H1 (cell line): ENCODE data around the gene RBSN. TPM values are rescaled to one million over a fixed set of nuclear protein-coding genes. Genes with fewer than 3 reads are reported as not detected.

Source experiments
- CTCF ChIA-PET: fragments of 300-600 bp; sonication (Branson Sonifier 250); formaldehyde crosslinking; loops from one replicate; lab custom pipeline; 2021; ENCODE audit not compliant: partially characterized antibody; lab: Charles Lee
- POLR2A ChIA-PET: fragments of 300-600 bp; sonication (Branson Sonifier 250); formaldehyde crosslinking; loops from one replicate; lab custom pipeline; 2021; ENCODE audit warnings: inconsistent platforms; ENCODE audit not compliant: partially characterized antibody; lab: Charles Lee
- DNase-seq, 2 experiments: peaks; one replicate each; pipeline versions ENCODE4 v3.0.0 to v3.0.0-alpha.2; 2010 to 2022; ENCODE audit warnings: low spot score in 2 of 2, low read depth in 1 of 2, mixed read lengths in 1 of 2
- FAIRE-seq: peaks from 2 replicates; lab custom pipeline; 2011; peaks lifted over from hg19 to GRCh38; lab: Jason Lieb, UNC
- H2AFZ ChIP-seq: 2 replicates; pipeline ENCODE4 v1.8.1; 2012; ENCODE audit warnings: low read length, inconsistent platforms
- H2AK5ac ChIP-seq: 2 replicates; pipeline ENCODE4 v1.6.1; 2013; ENCODE audit warnings: low read depth, low read length
- H2BK120ac ChIP-seq: replicated peaks from 2 replicates; pipeline ENCODE3; 2013; ENCODE audit warnings: low read depth, low read length, inconsistent platforms
- H2BK12ac ChIP-seq: 2 replicates; pipeline ENCODE4 v1.6.1; 2013; ENCODE audit warnings: low read depth, low read length
- H2BK15ac ChIP-seq: 2 replicates; pipeline ENCODE4 v1.6.1; 2013; ENCODE audit warnings: low read length
- H2BK20ac ChIP-seq: 2 replicates; pipeline ENCODE4 v1.6.1; 2013; ENCODE audit warnings: low read length
- H2BK5ac ChIP-seq: 2 replicates; pipeline ENCODE4 v1.6.1; 2013; ENCODE audit warnings: low read depth, low read length
- H3K14ac ChIP-seq: 2 replicates; pipeline ENCODE4 v1.6.1; 2013; ENCODE audit warnings: inconsistent platforms; ENCODE audit not compliant: insufficient read length
- H3K18ac ChIP-seq: 2 replicates; pipeline ENCODE4 v1.6.1; 2013; ENCODE audit warnings: low read length; ENCODE audit errors: extremely low read depth
- H3K23ac ChIP-seq: 2 replicates; pipeline ENCODE4 v1.6.1; 2013; ENCODE audit warnings: inconsistent platforms; ENCODE audit not compliant: insufficient read length
- H3K23me2 ChIP-seq: 2 replicates; pipeline ENCODE4 v1.6.1; 2013; ENCODE audit warnings: low read depth, low read length
- H3K27ac ChIP-seq: 2 replicates; pipeline ENCODE4 v1.6.1; 2011; ENCODE audit warnings: low read depth, low read length, inconsistent platforms
- H3K27me3 ChIP-seq, 4 experiments: replicated peaks in 1 of 4; 1 replicate in 1 of 4; 2 replicates in 3 of 4; pipeline versions ENCODE4 v1.6.1 to v1.8.1; 2011 to 2013; ENCODE audit warnings: low read length in 3 of 4, mild to moderate bottlenecking in 3 of 4, inconsistent platforms in 2 of 4, mixed read lengths in 2 of 4, moderate library complexity in 1 of 4; ENCODE audit not compliant: control insufficient read depth in 3 of 4, insufficient read depth in 3 of 4; ENCODE audit errors: extremely low read depth in 1 of 4
- H3K36me3 ChIP-seq, 4 experiments: 2 replicates each; pipeline versions ENCODE4 v1.6.1 to v1.8.1; 2011 to 2013; ENCODE audit warnings: mild to moderate bottlenecking in 4 of 4, low read length in 3 of 4, moderate library complexity in 2 of 4, control low read depth in 1 of 4, inconsistent platforms in 1 of 4; ENCODE audit not compliant: insufficient read depth in 4 of 4, control insufficient read depth in 2 of 4
- H3K4ac ChIP-seq: replicated peaks from 2 replicates; pipeline ENCODE3; 2013; ENCODE audit warnings: low read length, low read depth, mixed read lengths, inconsistent platforms; ENCODE audit not compliant: insufficient read length
- H3K4me1 ChIP-seq, 4 experiments: replicated peaks in 1 of 4; 1 replicate in 1 of 4; 2 replicates in 3 of 4; pipeline versions ENCODE4 v1.6.1 to v1.8.1; 2011 to 2013; ENCODE audit warnings: low read length in 3 of 4, inconsistent platforms in 2 of 4, mixed read lengths in 1 of 4; ENCODE audit not compliant: insufficient read depth in 4 of 4, control insufficient read depth in 3 of 4
- H3K4me2 ChIP-seq, 2 experiments: 2 replicates each; pipeline versions ENCODE4 v1.6.1 to v1.8.1; 2011 to 2013; ENCODE audit warnings: low read depth in 2 of 2, low read length in 2 of 2, control low read depth in 1 of 2, inconsistent platforms in 1 of 2, mild to moderate bottlenecking in 1 of 2; ENCODE audit not compliant: insufficient read depth in 1 of 2
- H3K4me3 ChIP-seq, 4 experiments: fragments of 200-600, 300-600 bp in 1 of 4; sonication (generic), shearing (Covaris generic), sonication (Bioruptor Twin) in 1 of 4; 2 replicates each; pipeline versions ENCODE4 v1.5.1 to v1.8.1; 2011 to 2016; ENCODE audit warnings: low read length in 4 of 4, low read depth in 3 of 4, control low read depth in 2 of 4, inconsistent platforms in 2 of 4, mild to moderate bottlenecking in 2 of 4, mixed read lengths in 1 of 4, moderate library complexity in 1 of 4; ENCODE audit not compliant: insufficient read depth in 2 of 4; ENCODE audit errors: extremely low read depth in 1 of 4
- H3K56ac ChIP-seq: replicated peaks from 2 replicates; pipeline ENCODE3; 2013; ENCODE audit warnings: low read depth, mild to moderate bottlenecking, mixed read lengths, low read length, inconsistent platforms; ENCODE audit not compliant: insufficient read length
- H3K79me1 ChIP-seq: 2 replicates; pipeline ENCODE4 v1.6.1; 2013; ENCODE audit warnings: low read depth, low read length, control low read depth
- H3K79me2 ChIP-seq, 2 experiments: 2 replicates each; pipeline versions ENCODE4 v1.6.1 to v1.8.1; 2012 to 2013; ENCODE audit warnings: low read length in 2 of 2, mild to moderate bottlenecking in 2 of 2, inconsistent platforms in 1 of 2; ENCODE audit not compliant: insufficient read depth in 2 of 2, control insufficient read depth in 1 of 2
- H3K9ac ChIP-seq, 4 experiments: replicated peaks in 1 of 4; 1 replicate in 1 of 4; 2 replicates in 3 of 4; pipeline versions ENCODE4 v1.6.1 to v1.8.1; 2011 to 2013; ENCODE audit warnings: low read depth in 3 of 4, low read length in 3 of 4, control low read depth in 2 of 4, mild to moderate bottlenecking in 2 of 4, moderate library complexity in 2 of 4, inconsistent platforms in 1 of 4; ENCODE audit errors: extremely low read depth in 1 of 4
- H3K9me3 ChIP-seq, 2 experiments: 2 replicates each; pipeline versions ENCODE4 v1.6.1 to v1.8.1; 2012 to 2013; ENCODE audit warnings: mild to moderate bottlenecking in 2 of 2, moderate library complexity in 2 of 2, control low read depth in 1 of 2, inconsistent platforms in 1 of 2, low read depth in 1 of 2, low read length in 1 of 2, mixed read lengths in 1 of 2; ENCODE audit not compliant: insufficient read depth in 2 of 2
- H4K20me1 ChIP-seq, 2 experiments: replicated peaks in 1 of 2; 2 replicates each; pipeline versions ENCODE3 to v1.8.1; 2011 to 2013; ENCODE audit warnings: inconsistent platforms in 2 of 2, low read length in 2 of 2, mild to moderate bottlenecking in 1 of 2; ENCODE audit not compliant: insufficient read depth in 2 of 2, control insufficient read depth in 1 of 2
- H4K5ac ChIP-seq: 2 replicates; pipeline ENCODE4 v1.6.1; 2013; ENCODE audit warnings: low read length, low read depth, mixed read lengths, inconsistent platforms; ENCODE audit not compliant: insufficient read length
- H4K8ac ChIP-seq: 2 replicates; pipeline ENCODE4 v1.8.0; 2013; ENCODE audit warnings: mild to moderate bottlenecking, moderate library complexity, low read length, inconsistent platforms; ENCODE audit not compliant: insufficient read depth; ENCODE audit errors: extremely low read depth
- H4K91ac ChIP-seq: replicated peaks from 2 replicates; pipeline ENCODE3; 2013; ENCODE audit warnings: low read length, mixed read lengths, inconsistent platforms; ENCODE audit not compliant: insufficient read length
- CBX5 ChIP-seq: fragments of 300-800, 300-1000 bp; sonication (generic); IDR thresholded peaks from 2 replicates; pipeline ENCODE4 v1.7.1; 2016; ENCODE audit warnings: antibody characterized with exemption, low read length, low read depth
- RFX5 ChIP-seq: IDR thresholded peaks from 2 replicates; pipeline ENCODE4 v1.6.1; 2011; ENCODE audit warnings: low read depth, low read length, improper control_type of control experiment, borderline replicate concordance
- USF2 ChIP-seq: IDR thresholded peaks from 2 replicates; pipeline ENCODE4 v1.6.1; 2011; ENCODE audit warnings: low read length, improper control_type of control experiment
- ZNF274 ChIP-seq: IDR thresholded peaks from 2 replicates; pipeline ENCODE4 v1.7.0; 2012; ENCODE audit warnings: low read length, borderline replicate concordance; ENCODE audit errors: extremely low read depth
- WGBS, 2 experiments: shearing (Covaris generic) in 1 of 2; methylation state at CpG; one replicate each; pipeline versions ENCODE4 v1.1.6 to v1.1.7; 2013 to 2015; ENCODE audit warnings: low lambda C conversion rate in 2 of 2, mixed read lengths in 2 of 2, inconsistent platforms in 1 of 2, low coverage in 1 of 2, missing lambda C conversion rate in 1 of 2; ENCODE audit not compliant: insufficient replicate concordance in 2 of 2, insufficient coverage in 1 of 2, insufficient read length in 1 of 2; ENCODE audit errors: extremely low coverage in 1 of 2, missing lambda C conversion rate in 1 of 2; 5-methylcytosine and 5-hydroxymethylcytosine counted together
- polyA plus RNA-seq, 7 experiments: library from polyadenylated mRNA; depleted of rRNA in 3 of 7; stranded (reverse) in 5 of 7; unstranded in 2 of 7; fragments of >200 nt in 5 of 7; fragments of 200-250 nt in 2 of 7; gene quantifications; 1 replicate in 5 of 7; 2 replicates in 1 of 7; 4 replicates in 1 of 7; pipeline versions ENCODE4 v1.2.1 to v1.2.3, GENCODE V29; 2011 to 2013; ENCODE audit warnings: missing spikeins in 2 of 7, mixed read lengths in 2 of 7
- total RNA-seq: library from RNA; stranded (reverse); fragmentation: NEBNext Ultra II Directional; extraction: Animal tissue kit (Norgen Biotek cat#: 25700); gene quantifications from 2 replicates; pipeline ENCODE4 v1.2.1, GENCODE V29; 2021

RBSN gene
- total and polyA plus RNA-seq, 2 of the 8 experiments (the other 6 are each of a cell fraction or from before 2014, with no cell fraction given): 5.9 to 20.0 TPM

- Histone ChIP-seq H3K79me2 (no peaks in the 10 kb centered on the region), H3K23me2 (no peaks in the 10 kb centered on the region), H3K14ac (no peak overlapping the region), H3K4ac (no peak overlapping the region), H4K20me1 (peaks cover 2 to 5% of the 10 kb centered on the region in 2 experiments), H2BK12ac (no peak overlapping the region), H3K9me3 (no peaks in the 10 kb centered on the region), H3K18ac (no peak overlapping the region), H3K56ac (no peak overlapping the region), H3K27me3 (no peaks in the 10 kb centered on the region), H2BK15ac (no peak overlapping the region), H3K4me1 (no peaks in the 10 kb centered on the region), H4K91ac (no peak overlapping the region), H2AFZ (no peak overlapping the region), H2BK120ac (no peak overlapping the region), H3K4me3 (no peak overlapping the region), H2AK5ac (no peak overlapping the region), H3K27ac (no peak overlapping the region), H4K8ac (no peak overlapping the region), H3K79me1 (no peaks in the 10 kb centered on the region), H2BK5ac (no peak overlapping the region), H3K9ac (no peak overlapping the region), H3K4me2 (no peak overlapping the region), H4K5ac (no peak overlapping the region), H3K23ac (no peak overlapping the region), H3K36me3 (peaks cover 29 to 85% (median 65%) of the 10 kb centered on the region in 4 experiments), H2BK20ac (no peak overlapping the region)
- TF ChIP-seq USF2 (no peak), ZNF274 (no peak), CBX5 (no peak), RFX5 (no peak)
- ChIA-PET CTCF (interaction anchor here (0.7 to 1.6 kb wide), 3 partner anchors 13 to 206 kb away, joined by 3 to 5 read pairs (median 3); no protein-coding TSS in a partner anchor), POLR2A (interaction anchor here (0.9 to 2.2 kb wide), 4 partner anchors 9 to 22 kb away, joined by 3 to 9 read pairs (median 6); no protein-coding TSS in a partner anchor)
- no peak for FAIRE-seq
- WGBS, 2 experiments: 91% methylated on average over 6 of the region's 6 CpGs; no CpG with 5 or more reads in 1 of the 2 experiments
- DNase-seq: no peak
These were observed 60.6 kb downstream of the RBSN start for GRCh38 chr3:15038306-15038705.
